LNCaP clone FGC (cell line): ENCODE results near the gene NXF1.
"Not testable (repeated sequence)": the region's sequence is repeated elsewhere in the genome, so short reads cannot be mapped to it uniquely, and the experiment has no call there.

Source experiments
- DNase-seq: peaks from one replicate; pipeline ENCODE4 v3.0.0-alpha.2; 2011; ENCODE audit warnings: low read depth
- H3K4me3 ChIP-seq: 2 replicates; pipeline ENCODE4 v1.5.1; 2011; ENCODE audit warnings: mild to moderate bottlenecking, low read depth, low read length, control low read depth
- CTCF ChIP-seq: IDR thresholded peaks from 2 replicates; pipeline ENCODE4 v1.5.1; 2012; ENCODE audit warnings: mild to moderate bottlenecking; ENCODE audit not compliant: control insufficient read depth, insufficient read depth; ENCODE audit errors: extremely low read depth

Gene NXF1

GRCh38 chr11:62850911-62851806 lies 45.9 kb upstream of the NXF1 start:
- H3K4me3 ChIP-seq = no peak overlapping the region
- no peak for DNase-seq
- TF ChIP-seq CTCF = no peak

GRCh38 chr11:62847767-62848314 lies 42.6 kb upstream of the NXF1 start:
- TF ChIP-seq CTCF = no peak
- no peak overlapping the region for H3K4me3 ChIP-seq

GRCh38 chr11:62846177-62846576 lies 40.9 kb upstream of the NXF1 start:
- H3K4me3 ChIP-seq = no peak overlapping the region
- DNase-seq = no peak
- no peak for TF ChIP-seq CTCF

More at GRCh38 chr11:62847767-62848314, 42.6 kb upstream of the NXF1 start:
- DNase-seq = no peak

GRCh38 chr11:62844154-62844553 lies 38.9 kb upstream of the NXF1 start:
- no peak for DNase-seq
- no peak for TF ChIP-seq CTCF
- H3K4me3 ChIP-seq = no peak overlapping the region

- no peak for TF ChIP-seq CTCF
- no peak for DNase-seq
- H3K4me3 ChIP-seq = no peak overlapping the region
Observed at GRCh38 chr11:62843466-62843865, 38.2 kb upstream of the NXF1 start.

GRCh38 chr11:62842891-62843290 lies 37.7 kb upstream of the NXF1 start:
- H3K4me3 ChIP-seq, DNase-seq: not testable (repeated sequence)

GRCh38 chr11:62842171-62842741 lies 37.0 kb upstream of the NXF1 start:
- H3K4me3 ChIP-seq = peak overlapping the region; percentile 34
- no peak for TF ChIP-seq CTCF
- no peak for DNase-seq
